GM12865 (cell line): ENCODE results near the gene LRIG1.

Experiments used
- DNase-seq: peaks from one replicate; pipeline ENCODE4 v3.0.0; 2010; ENCODE audit warnings: low read depth
- H3K4me3 ChIP-seq: 2 replicates; pipeline ENCODE4 v1.5.1; 2011; ENCODE audit warnings: mild to moderate bottlenecking, low read depth, low read length, control low read depth
- CTCF ChIP-seq: IDR thresholded peaks from 2 replicates; pipeline ENCODE4 v1.5.1; 2011; ENCODE audit warnings: low read length, control low read depth, low read depth, inconsistent platforms; ENCODE audit not compliant: insufficient read depth; ENCODE audit errors: missing control alignments

LRIG1 gene

DNA sequence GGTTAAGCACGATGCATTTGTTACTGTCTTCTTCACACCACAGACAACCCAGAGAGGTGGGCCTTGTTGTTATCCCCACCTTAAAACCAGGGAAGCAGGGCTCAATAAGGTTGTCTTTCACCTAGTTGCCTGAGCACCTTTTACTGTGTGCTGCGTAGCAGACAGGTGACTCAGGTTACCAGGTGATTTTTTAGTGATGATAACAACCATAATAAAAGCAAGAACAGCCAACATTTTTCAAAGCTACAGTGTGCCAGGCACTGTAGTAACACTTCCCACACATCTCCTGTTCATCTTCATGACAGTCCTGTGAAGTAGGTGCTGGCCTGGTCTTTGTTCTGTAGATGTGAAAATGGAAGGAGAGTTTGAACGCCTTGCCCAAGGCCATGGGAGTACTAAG lies 147.8 kb downstream of the LRIG1 start:
- no peak for TF ChIP-seq CTCF
- no peak for DNase-seq
- H3K4me3 ChIP-seq: no peak overlapping the region

- DNase-seq: no peak
- H3K4me3 ChIP-seq: no peak overlapping the region
Observed at GRCh38 chr3:66350601-66351000, 150.2 kb downstream of the LRIG1 start.

GRCh38 chr3:66348704-66349103 lies 152.1 kb downstream of the LRIG1 start:
- no peak for DNase-seq
- TF ChIP-seq CTCF: no peak

More at GRCh38 chr3:66350601-66351000, 150.2 kb downstream of the LRIG1 start:
- TF ChIP-seq CTCF: no peak

GRCh38 chr3:66344848-66345578 lies 155.8 kb downstream of the LRIG1 start:
- DNase-seq: no peak
- no peak overlapping the region for H3K4me3 ChIP-seq
- no peak for TF ChIP-seq CTCF

More at GRCh38 chr3:66348704-66349103, 152.1 kb downstream of the LRIG1 start:
- H3K4me3 ChIP-seq: no peak overlapping the region

DNA sequence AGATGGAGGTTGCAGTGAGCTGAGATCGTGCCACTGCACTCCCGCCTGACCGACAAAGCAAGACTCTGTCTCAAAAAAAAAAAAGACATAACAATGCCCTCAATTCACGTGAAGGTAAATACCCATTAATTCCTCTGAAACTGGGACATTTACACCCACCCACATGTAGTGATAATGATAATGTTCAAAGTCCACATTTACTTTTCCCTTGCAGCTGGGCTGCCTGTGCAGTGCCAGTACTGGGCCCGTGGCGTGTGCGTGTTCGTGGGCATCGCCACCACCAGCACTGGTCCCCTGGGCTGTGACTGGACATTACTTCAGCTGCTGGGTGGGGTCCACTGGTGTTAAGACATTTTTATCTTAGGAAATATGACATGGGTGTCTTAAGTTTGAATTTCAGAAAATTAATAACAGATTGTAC lies 156.4 kb downstream of the LRIG1 start:
- DNase-seq: no peak

DNA sequence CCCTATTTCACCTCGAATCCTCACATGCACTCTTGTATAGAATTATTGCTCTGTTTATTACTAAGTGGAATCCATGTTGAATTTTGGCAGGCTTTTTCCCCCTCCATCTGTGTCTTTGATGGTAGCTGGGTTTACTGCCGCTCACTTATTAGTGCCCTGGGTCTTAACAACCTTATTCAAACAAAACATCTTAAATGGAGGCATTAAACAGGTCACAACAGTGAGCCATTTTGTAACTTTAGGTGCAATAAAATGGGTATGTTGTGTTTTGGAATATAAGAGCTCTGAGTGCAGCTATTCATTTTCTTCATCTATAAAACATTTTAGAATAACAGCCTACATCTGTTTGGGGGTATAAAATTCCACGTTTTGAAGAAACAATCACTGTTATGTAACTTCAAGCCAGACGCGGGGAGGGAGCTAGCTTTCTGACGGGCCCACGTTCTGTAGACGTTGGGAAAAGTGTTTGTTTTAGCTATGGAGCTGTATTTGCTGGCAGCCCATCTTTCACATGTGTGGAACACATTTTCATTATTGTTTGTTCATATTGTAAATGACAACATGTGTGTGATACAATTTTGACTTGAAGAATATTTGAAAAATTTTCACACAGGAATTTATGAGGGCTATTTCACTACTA lies 158.0 kb downstream of the LRIG1 start:
- H3K4me3 ChIP-seq: no peak overlapping the region
- no peak for TF ChIP-seq CTCF
- DNase-seq: no peak

More for the DNA sequence above, 156.4 kb downstream of the LRIG1 start:
- TF ChIP-seq CTCF: no peak
- no peak overlapping the region for H3K4me3 ChIP-seq

- H3K4me3 ChIP-seq: no peak overlapping the region
- DNase-seq: no peak
- no peak for TF ChIP-seq CTCF
Observed at GRCh38 chr3:66338927-66339326, 161.9 kb downstream of the LRIG1 start.
